Measurements from ENCODE around the gene RASGEF1B.

RASGEF1B gene

GRCh38 chr4:81455897-81456296 lies 15.8 kb downstream of the RASGEF1B start:
- no peaks in the 10 kb centered on the region for H3K9me3 ChIP-seq (ENCODE audit: control insufficient read depth, low read length)
- no peaks in the 10 kb centered on the region for H3K27me3 ChIP-seq (ENCODE audit: control insufficient read depth, insufficient read depth, low read length)
- H3K9ac ChIP-seq (ENCODE audit: low read length) = no peak overlapping the region
- H3K4me1 ChIP-seq (ENCODE audit: control insufficient read depth, insufficient read depth, low read length) = peaks cover 19% of the 10 kb centered on the region
- H3K4me3 ChIP-seq (ENCODE audit: low read length) = no peak overlapping the region
- peaks cover 10% of the 10 kb centered on the region for H3K36me3 ChIP-seq (ENCODE audit: control insufficient read depth, insufficient read depth, low read length)

GRCh38 chr4:81454948-81455347 lies 16.8 kb downstream of the RASGEF1B start:
- Histone ChIP-seq H3K4me3 (ENCODE audit: low read length) (no peak overlapping the region), H3K4me1 (ENCODE audit: control insufficient read depth, insufficient read depth, low read length) (peaks cover 18% of the 10 kb centered on the region), H3K36me3 (ENCODE audit: control insufficient read depth, insufficient read depth, low read length) (peaks cover 10% of the 10 kb centered on the region)

DNA sequence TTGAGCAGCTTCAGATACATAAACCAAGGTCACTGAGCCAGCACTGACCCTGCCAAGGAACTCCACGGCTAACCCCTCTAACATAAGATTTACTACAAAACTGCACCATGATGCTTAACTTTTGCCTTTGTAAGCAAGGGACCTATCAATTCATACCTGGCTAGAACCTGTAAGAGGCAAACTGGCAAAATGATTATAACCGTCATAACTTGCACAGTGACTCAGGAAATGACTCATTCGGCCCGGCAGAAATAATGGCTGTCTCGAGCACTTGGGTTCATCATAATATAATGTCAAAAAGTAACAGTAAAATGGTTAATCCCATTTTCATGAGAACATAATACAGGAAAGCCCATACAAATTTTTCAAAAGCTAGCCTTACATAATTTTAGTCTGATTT lies 17.2 kb downstream of the RASGEF1B start:
- peaks cover 10% of the 10 kb centered on the region for H3K36me3 ChIP-seq (ENCODE audit: control insufficient read depth, insufficient read depth, low read length)
- H3K27me3 ChIP-seq (ENCODE audit: control insufficient read depth, insufficient read depth, low read length) = no peaks in the 10 kb centered on the region
- H3K4me1 ChIP-seq (ENCODE audit: control insufficient read depth, insufficient read depth, low read length) = peaks cover 18% of the 10 kb centered on the region

More at GRCh38 chr4:81454948-81455347, 16.8 kb downstream of the RASGEF1B start:
- Histone ChIP-seq H3K9ac (ENCODE audit: low read length) (no peak overlapping the region), H3K9me3 (ENCODE audit: control insufficient read depth, low read length) (no peaks in the 10 kb centered on the region), H3K27me3 (ENCODE audit: control insufficient read depth, insufficient read depth, low read length) (no peaks in the 10 kb centered on the region)

GRCh38 chr4:81453024-81453423 lies 18.7 kb downstream of the RASGEF1B start:
- Histone ChIP-seq H3K4me1 (ENCODE audit: control insufficient read depth, insufficient read depth, low read length) (peaks cover 21% of the 10 kb centered on the region), H3K36me3 (ENCODE audit: control insufficient read depth, insufficient read depth, low read length) (peaks cover 10% of the 10 kb centered on the region), H3K9me3 (ENCODE audit: control insufficient read depth, low read length) (no peaks in the 10 kb centered on the region)

More for the DNA sequence above, 17.2 kb downstream of the RASGEF1B start:
- Histone ChIP-seq H3K9me3 (ENCODE audit: control insufficient read depth, low read length) (no peaks in the 10 kb centered on the region), H3K4me3 (ENCODE audit: low read length) (no peak overlapping the region), H3K9ac (ENCODE audit: low read length) (no peak overlapping the region)

GRCh38 chr4:81452452-81453006 lies 19.2 kb downstream of the RASGEF1B start:
- Histone ChIP-seq H3K36me3 (ENCODE audit: control insufficient read depth, insufficient read depth, low read length) (peaks cover 10% of the 10 kb centered on the region), H3K4me1 (ENCODE audit: control insufficient read depth, insufficient read depth, low read length) (peaks cover 26% of the 10 kb centered on the region), H3K27me3 (ENCODE audit: control insufficient read depth, insufficient read depth, low read length) (no peaks in the 10 kb centered on the region), H3K9me3 (ENCODE audit: control insufficient read depth, low read length) (no peaks in the 10 kb centered on the region), H3K4me3 (ENCODE audit: low read length) (no peak overlapping the region), H3K9ac (ENCODE audit: low read length) (no peak overlapping the region)

More at GRCh38 chr4:81453024-81453423, 18.7 kb downstream of the RASGEF1B start:
- Histone ChIP-seq H3K9ac (ENCODE audit: low read length) (no peak overlapping the region), H3K27me3 (ENCODE audit: control insufficient read depth, insufficient read depth, low read length) (no peaks in the 10 kb centered on the region), H3K4me3 (ENCODE audit: low read length) (no peak overlapping the region)

GRCh38 chr4:81449015-81449414 lies 22.7 kb downstream of the RASGEF1B start:
- Histone ChIP-seq H3K4me3 (ENCODE audit: low read length) (no peak overlapping the region), H3K27me3 (ENCODE audit: control insufficient read depth, insufficient read depth, low read length) (no peaks in the 10 kb centered on the region), H3K4me1 (ENCODE audit: control insufficient read depth, insufficient read depth, low read length) (peaks cover 14% of the 10 kb centered on the region), H3K9me3 (ENCODE audit: control insufficient read depth, low read length) (no peaks in the 10 kb centered on the region), H3K9ac (ENCODE audit: low read length) (no peak overlapping the region), H3K36me3 (ENCODE audit: control insufficient read depth, insufficient read depth, low read length) (peaks cover 5% of the 10 kb centered on the region)

DNA sequence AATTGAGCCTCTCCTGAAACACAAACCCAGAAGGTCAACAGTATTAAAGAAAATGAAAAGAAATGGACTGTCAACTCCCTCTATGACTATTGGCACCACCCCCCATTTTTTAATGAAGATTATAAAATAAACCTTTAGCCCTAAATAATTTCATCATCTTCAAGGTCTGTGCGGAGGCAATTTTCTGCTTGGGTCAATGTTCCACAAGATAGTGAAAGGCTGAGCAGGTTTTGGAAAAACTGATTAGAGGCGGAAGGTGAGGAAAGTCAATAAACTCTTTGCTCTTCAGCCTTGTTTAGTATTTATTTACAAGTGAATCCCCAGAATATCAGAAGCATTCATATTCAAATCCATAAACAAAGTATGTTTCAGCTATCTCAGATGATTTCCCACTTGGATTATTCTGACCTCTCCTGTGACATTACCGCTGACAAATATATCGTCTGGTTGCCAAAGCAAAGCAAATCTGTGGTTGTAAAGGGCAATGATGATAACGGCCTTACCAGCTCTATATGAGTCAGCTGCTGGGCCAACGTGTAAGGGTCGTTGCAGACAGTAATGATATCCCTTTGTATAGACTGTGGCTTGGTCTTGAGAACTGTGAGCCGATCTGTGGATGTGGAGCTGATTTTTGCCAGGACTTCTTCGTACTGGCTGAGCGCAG lies 24.0 kb downstream of the RASGEF1B start:
- no peaks in the 10 kb centered on the region for H3K27me3 ChIP-seq (ENCODE audit: control insufficient read depth, insufficient read depth, low read length)
- peaks cover 5% of the 10 kb centered on the region for H3K36me3 ChIP-seq (ENCODE audit: control insufficient read depth, insufficient read depth, low read length)
- no peaks in the 10 kb centered on the region for H3K9me3 ChIP-seq (ENCODE audit: control insufficient read depth, low read length)
- no peak overlapping the region for H3K4me3 ChIP-seq (ENCODE audit: low read length)
- no peak overlapping the region for H3K9ac ChIP-seq (ENCODE audit: low read length)
- peaks cover 14% of the 10 kb centered on the region for H3K4me1 ChIP-seq (ENCODE audit: control insufficient read depth, insufficient read depth, low read length)

DNA sequence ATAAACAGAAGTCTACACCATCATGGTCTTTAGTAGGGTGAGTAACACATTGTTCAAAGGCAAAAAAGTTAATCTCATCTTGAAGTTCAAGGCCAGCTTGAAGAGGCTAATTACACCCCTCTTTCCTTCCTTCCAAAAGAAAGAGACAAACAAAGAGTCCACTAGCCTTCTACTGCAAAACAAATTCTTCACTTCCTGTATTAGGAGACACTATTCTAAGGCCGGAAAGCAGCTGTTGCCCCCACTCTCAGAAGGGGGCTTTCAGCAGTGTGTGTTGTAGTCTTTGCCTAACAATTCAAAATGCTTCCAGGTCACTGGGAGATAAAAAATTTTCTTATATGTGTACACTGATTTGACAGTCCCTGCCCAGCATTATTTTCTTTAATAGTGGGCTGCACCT lies 25.1 kb downstream of the RASGEF1B start:
- peaks cover 8% of the 10 kb centered on the region for H3K4me1 ChIP-seq (ENCODE audit: control insufficient read depth, insufficient read depth, low read length)
- H3K36me3 ChIP-seq (ENCODE audit: control insufficient read depth, insufficient read depth, low read length) = peaks cover 5% of the 10 kb centered on the region
- no peak overlapping the region for H3K9ac ChIP-seq (ENCODE audit: low read length)
- no peaks in the 10 kb centered on the region for H3K9me3 ChIP-seq (ENCODE audit: control insufficient read depth, low read length)
- H3K27me3 ChIP-seq (ENCODE audit: control insufficient read depth, insufficient read depth, low read length) = no peaks in the 10 kb centered on the region
- H3K4me3 ChIP-seq (ENCODE audit: low read length) = no peak overlapping the region

- H3K4me3 ChIP-seq (ENCODE audit: low read length) = no peak overlapping the region
- no peaks in the 10 kb centered on the region for H3K9me3 ChIP-seq (ENCODE audit: control insufficient read depth, low read length)
- H3K9ac ChIP-seq (ENCODE audit: low read length) = no peak overlapping the region
- no peaks in the 10 kb centered on the region for H3K27me3 ChIP-seq (ENCODE audit: control insufficient read depth, insufficient read depth, low read length)
- peaks cover 8% of the 10 kb centered on the region for H3K36me3 ChIP-seq (ENCODE audit: control insufficient read depth, insufficient read depth, low read length)
- peaks cover 8% of the 10 kb centered on the region for H3K4me1 ChIP-seq (ENCODE audit: control insufficient read depth, insufficient read depth, low read length)
Measured at GRCh38 chr4:81445196-81445595, 26.5 kb downstream of the RASGEF1B start.

- Histone ChIP-seq H3K9ac (ENCODE audit: low read length) (no peak overlapping the region), H3K27me3 (ENCODE audit: control insufficient read depth, insufficient read depth, low read length) (no peaks in the 10 kb centered on the region), H3K4me3 (ENCODE audit: low read length) (no peak overlapping the region), H3K4me1 (ENCODE audit: control insufficient read depth, insufficient read depth, low read length) (peaks cover under 1% of the 10 kb centered on the region), H3K36me3 (ENCODE audit: control insufficient read depth, insufficient read depth, low read length) (peaks cover 8% of the 10 kb centered on the region), H3K9me3 (ENCODE audit: control insufficient read depth, low read length) (no peaks in the 10 kb centered on the region)
Measured at GRCh38 chr4:81442484-81443085, 29.1 kb downstream of the RASGEF1B start.

GRCh38 chr4:81440949-81441348 lies 30.8 kb downstream of the RASGEF1B start:
- no peaks in the 10 kb centered on the region for H3K27me3 ChIP-seq (ENCODE audit: control insufficient read depth, insufficient read depth, low read length)
- no peak overlapping the region for H3K9ac ChIP-seq (ENCODE audit: low read length)
- H3K4me1 ChIP-seq (ENCODE audit: control insufficient read depth, insufficient read depth, low read length) = no peaks in the 10 kb centered on the region
- H3K4me3 ChIP-seq (ENCODE audit: low read length) = no peak overlapping the region
- no peaks in the 10 kb centered on the region for H3K9me3 ChIP-seq (ENCODE audit: control insufficient read depth, low read length)
- H3K36me3 ChIP-seq (ENCODE audit: control insufficient read depth, insufficient read depth, low read length) = peaks cover 8% of the 10 kb centered on the region

- no peaks in the 10 kb centered on the region for H3K27me3 ChIP-seq (ENCODE audit: control insufficient read depth, insufficient read depth, low read length)
- H3K9me3 ChIP-seq (ENCODE audit: control insufficient read depth, low read length) = no peaks in the 10 kb centered on the region
- H3K9ac ChIP-seq (ENCODE audit: low read length) = no peak overlapping the region
- H3K36me3 ChIP-seq (ENCODE audit: control insufficient read depth, insufficient read depth, low read length) = peaks cover 3% of the 10 kb centered on the region
- no peak overlapping the region for H3K4me3 ChIP-seq (ENCODE audit: low read length)
- no peaks in the 10 kb centered on the region for H3K4me1 ChIP-seq (ENCODE audit: control insufficient read depth, insufficient read depth, low read length)
Measured at GRCh38 chr4:81436941-81437574, 34.6 kb downstream of the RASGEF1B start.

Measured in mucosa of stomach (tissue), 1 donor.